Duodenal mucosa (tissue), 2 donors: Measurements from ENCODE around the gene CBR1.

Experiments
- H3K27ac ChIP-seq: one replicate; pipeline ENCODE4 v1.7.0; 2013; ENCODE audit warnings: low read depth, low read length
- H3K27me3 ChIP-seq, 2 donors: one replicate each; pipeline ENCODE4 v1.7.0; 2013; ENCODE audit warnings: low read length in 2 of 2, control low read depth in 1 of 2; ENCODE audit not compliant: insufficient read depth in 2 of 2, control insufficient read depth in 1 of 2
- H3K36me3 ChIP-seq, 2 donors: one replicate each; pipeline ENCODE4 v1.7.0; 2013; ENCODE audit warnings: low read length in 2 of 2, control low read depth in 1 of 2; ENCODE audit not compliant: insufficient read depth in 2 of 2, control insufficient read depth in 1 of 2
- H3K4me1 ChIP-seq, 2 donors: one replicate each; pipeline ENCODE4 v1.7.0; 2013; ENCODE audit warnings: low read length in 2 of 2, control low read depth in 1 of 2; ENCODE audit not compliant: insufficient read depth in 2 of 2, control insufficient read depth in 1 of 2
- H3K4me3 ChIP-seq, 2 donors: one replicate each; pipeline ENCODE4 v1.7.0; 2013; ENCODE audit warnings: low read length in 2 of 2, low read depth in 1 of 2
- H3K9ac ChIP-seq, 2 donors: one replicate each; pipeline ENCODE4 v1.7.0; 2013; ENCODE audit warnings: low read length in 2 of 2, low read depth in 1 of 2
- H3K9me3 ChIP-seq, 2 donors: one replicate each; pipeline ENCODE4 v1.7.0; 2013; ENCODE audit warnings: low read length in 2 of 2, control low read depth in 1 of 2; ENCODE audit not compliant: control insufficient read depth in 1 of 2

The CBR1 gene

GRCh38 chr21:36069713-36070583 is at the start of gene CBR1:
TSS of gene CBR1 (plus strand) at chr21:36070024. CDS start at chr21:36070116, 92 bp downstream.
- Histone ChIP-seq H3K4me1 (peaks cover 36 to 58% of the 10 kb centered on the region in 2 donors), H3K9me3 (peaks cover 4 to 6% of the 10 kb centered on the region in 2 donors), H3K27ac (peak within 1 kb of the TSS; percentile 73), H3K4me3 (peak within 1 kb of the TSS; percentile 87 to 95), H3K36me3 (peaks cover 12 to 22% of the 10 kb centered on the region in 2 donors), H3K27me3 (no peaks in the 10 kb centered on the region), H3K9ac (peak within 1 kb of the TSS; percentile 67 to 96)

- Histone ChIP-seq H3K9ac (no peak overlapping the region), H3K4me3 (no peak overlapping the region), H3K4me1 (peaks cover 0 to 4% of the 10 kb centered on the region in 2 donors), H3K27ac (no peak overlapping the region), H3K9me3 (no peaks in the 10 kb centered on the region), H3K27me3 (no peaks in the 10 kb centered on the region), H3K36me3 (no peaks in the 10 kb centered on the region)
These were observed 48.5 kb upstream of the CBR1 start for GRCh38 chr21:36021251-36021837.

- Histone ChIP-seq H3K27me3 (no peaks in the 10 kb centered on the region), H3K9ac (no peak overlapping the region), H3K4me1 (peaks cover 0 to 4% of the 10 kb centered on the region in 2 donors), H3K27ac (no peak overlapping the region), H3K9me3 (no peaks in the 10 kb centered on the region), H3K36me3 (no peaks in the 10 kb centered on the region), H3K4me3 (no peak overlapping the region)
These were observed 47.3 kb upstream of the CBR1 start for GRCh38 chr21:36022427-36023091.

- Histone ChIP-seq H3K4me3 (no peak overlapping the region), H3K36me3 (no peaks in the 10 kb centered on the region), H3K9ac (no peak overlapping the region), H3K4me1 (peaks cover 0 to 4% of the 10 kb centered on the region in 2 donors), H3K27ac (no peak overlapping the region), H3K27me3 (no peaks in the 10 kb centered on the region), H3K9me3 (no peaks in the 10 kb centered on the region)
These were observed 46.7 kb upstream of the CBR1 start for GRCh38 chr21:36023092-36023480.

- Histone ChIP-seq H3K9me3 (no peaks in the 10 kb centered on the region), H3K4me3 (no peak overlapping the region), H3K36me3 (no peaks in the 10 kb centered on the region)
These were observed 45.0 kb upstream of the CBR1 start for GRCh38 chr21:36024782-36025181.

GRCh38 chr21:36027347-36027746 is 42.5 kb upstream of the CBR1 start:
- Histone ChIP-seq H3K4me1 (peaks cover 0 to 3% of the 10 kb centered on the region in 2 donors), H3K9ac (no peak overlapping the region), H3K36me3 (no peaks in the 10 kb centered on the region), H3K27me3 (no peaks in the 10 kb centered on the region), H3K27ac (no peak overlapping the region), H3K4me3 (no peak overlapping the region), H3K9me3 (no peaks in the 10 kb centered on the region)

More at GRCh38 chr21:36024782-36025181, 45.0 kb upstream of the CBR1 start:
- Histone ChIP-seq H3K9ac (no peak overlapping the region), H3K4me1 (peaks cover 0 to 4% of the 10 kb centered on the region in 2 donors), H3K27me3 (no peaks in the 10 kb centered on the region), H3K27ac (no peak overlapping the region)

- Histone ChIP-seq H3K36me3 (no peaks in the 10 kb centered on the region), H3K27me3 (no peaks in the 10 kb centered on the region), H3K9ac (no peak overlapping the region), H3K9me3 (no peaks in the 10 kb centered on the region), H3K4me3 (no peak overlapping the region), H3K4me1 (no peaks in the 10 kb centered on the region), H3K27ac (no peak overlapping the region)
These were observed 41.4 kb upstream of the CBR1 start for GRCh38 chr21:36028127-36029069.

- Histone ChIP-seq H3K9ac (no peak overlapping the region), H3K27ac (no peak overlapping the region), H3K4me3 (no peak overlapping the region), H3K36me3 (peaks cover 1 to 2% of the 10 kb centered on the region in 2 donors), H3K27me3 (no peaks in the 10 kb centered on the region), H3K9me3 (no peaks in the 10 kb centered on the region), H3K4me1 (no peaks in the 10 kb centered on the region)
These were observed 40.5 kb upstream of the CBR1 start for GRCh38 chr21:36029309-36029708.

GRCh38 chr21:36030581-36031189 is 39.1 kb upstream of the CBR1 start:
- H3K9ac ChIP-seq, result no peak overlapping the region
- H3K27me3 ChIP-seq, result no peaks in the 10 kb centered on the region
- no peak overlapping the region for H3K4me3 ChIP-seq
- no peaks in the 10 kb centered on the region for H3K9me3 ChIP-seq
- H3K27ac ChIP-seq, result no peak overlapping the region
- H3K36me3 ChIP-seq, result peaks cover 11 to 14% of the 10 kb centered on the region in 2 donors
- H3K4me1 ChIP-seq, result no peaks in the 10 kb centered on the region
